MM.1S (cell line): ENCODE data around the gene GPC3.
A peak's percentile ranks its signal among the peaks of the same experiment; 100 is the strongest.

Experiments
- DNase-seq: peaks from one replicate; pipeline ENCODE4 v3.0.0-alpha.2; 2015
- H2AFZ ChIP-seq: fragments of 300-600 bp; sonication (generic); 2 replicates; pipeline ENCODE4 v1.6.0; 2016; ENCODE audit warnings: antibody characterized with exemption, low read length
- H3F3A ChIP-seq: fragments of 300-600 bp; sonication (generic); 2 replicates; pipeline ENCODE4 v1.6.1; 2016; ENCODE audit warnings: mild to moderate bottlenecking, antibody characterized with exemption, low read length, moderate library complexity, mixed read lengths; ENCODE audit not compliant: insufficient read depth
- H3K27ac ChIP-seq: fragments of 300-600 bp; sonication (generic); 2 replicates; pipeline ENCODE4 v1.5.1; 2016; ENCODE audit warnings: mild to moderate bottlenecking, low read length
- H3K27me3 ChIP-seq: fragments of 300-600 bp; sonication (generic); replicated peaks from 2 replicates; pipeline ENCODE4 v1.6.0; 2016; ENCODE audit warnings: low read length; ENCODE audit not compliant: insufficient read depth
- H3K36me3 ChIP-seq: fragments of 300-600 bp; sonication (generic); replicated peaks from 2 replicates; pipeline ENCODE4 v1.6.1; 2016; ENCODE audit warnings: mild to moderate bottlenecking, low read length, mixed read lengths; ENCODE audit not compliant: insufficient read depth
- H3K4me1 ChIP-seq: fragments of 300-600 bp; sonication (generic); 2 replicates; pipeline ENCODE4 v1.6.1; 2016; ENCODE audit warnings: low read length, mixed read lengths
- H3K4me2 ChIP-seq: fragments of 300-600 bp; sonication (generic); 2 replicates; pipeline ENCODE4 v1.6.0; 2016; ENCODE audit warnings: low read depth, low read length
- H3K4me3 ChIP-seq: fragments of 300-600 bp; sonication (generic); 2 replicates; pipeline ENCODE4 v1.5.1; 2016; ENCODE audit warnings: low read length, mixed read lengths
- H3K79me2 ChIP-seq: fragments of 300-600 bp; sonication (generic); 2 replicates; pipeline ENCODE4 v1.6.1; 2016; ENCODE audit warnings: mixed run types, low read length, mixed read lengths
- H3K9ac ChIP-seq: fragments of 300-600 bp; sonication (generic); 2 replicates; pipeline ENCODE4 v1.6.1; 2016; ENCODE audit warnings: low read length, mixed read lengths
- H3K9me2 ChIP-seq: fragments of 300-600 bp; sonication (generic); replicated peaks from 2 replicates; pipeline ENCODE4 v1.6.1; 2016; ENCODE audit warnings: mild to moderate bottlenecking, low read length, mixed read lengths; ENCODE audit not compliant: insufficient read depth
- H3K9me3 ChIP-seq: fragments of 300-600 bp; sonication (generic); replicated peaks from 2 replicates; pipeline ENCODE4 v1.6.1; 2016; ENCODE audit warnings: mild to moderate bottlenecking, low read length, mixed read lengths; ENCODE audit not compliant: insufficient read depth
- H4K20me1 ChIP-seq: fragments of 300-600 bp; sonication (generic); 2 replicates; pipeline ENCODE4 v1.6.1; 2016; ENCODE audit warnings: mild to moderate bottlenecking, low read length, moderate library complexity, mixed read lengths; ENCODE audit not compliant: insufficient read depth
- CTCF ChIP-seq: fragments of 300-600 bp; sonication (generic); IDR thresholded peaks from 2 replicates; pipeline ENCODE4 v1.5.1; 2016; ENCODE audit warnings: antibody characterized with exemption, low read length, mixed read lengths
- EZH2 ChIP-seq: fragments of 300-600 bp; sonication (generic); optimal IDR thresholded peaks from 2 replicates; pipeline ENCODE3; 2017; ENCODE audit warnings: low read depth, mild to moderate bottlenecking, antibody characterized with exemption, low read length, mixed read lengths
- EZH2phosphoT487 ChIP-seq: fragments of 300-600 bp; sonication (generic); IDR thresholded peaks from 2 replicates; pipeline ENCODE4 v1.6.1; 2018; ENCODE audit warnings: antibody characterized with exemption, low read length

Gene GPC3

GRCh38 chrX:133924548-133924947 lies 60.8 kb downstream of the GPC3 start:
- no peak for TF ChIP-seq CTCF
- no peak for TF ChIP-seq EZH2
- no peak for TF ChIP-seq EZH2phosphoT487
- H3K79me2 ChIP-seq = no peaks in the 10 kb centered on the region
- H3K27ac ChIP-seq = no peak overlapping the region
- no peak for DNase-seq
- H3K4me2 ChIP-seq = no peak overlapping the region
- H3K4me1 ChIP-seq = peaks cover 11% of the 10 kb centered on the region
- no peaks in the 10 kb centered on the region for H3K27me3 ChIP-seq
- H4K20me1 ChIP-seq = no peaks in the 10 kb centered on the region
- H3K9me3 ChIP-seq = no peaks in the 10 kb centered on the region
- no peaks in the 10 kb centered on the region for H3K36me3 ChIP-seq
- H2AFZ ChIP-seq = no peak overlapping the region
- no peak overlapping the region for H3K4me3 ChIP-seq
- H3K9ac ChIP-seq = no peak overlapping the region
- H3F3A ChIP-seq = no peaks in the 10 kb centered on the region
- H3K9me2 ChIP-seq = no peaks in the 10 kb centered on the region

- Histone ChIP-seq H3K79me2 (no peaks in the 10 kb centered on the region), H3K27ac (no peak overlapping the region), H4K20me1 (no peaks in the 10 kb centered on the region), H2AFZ (no peak overlapping the region), H3K4me3 (no peak overlapping the region), H3K9me2 (no peaks in the 10 kb centered on the region), H3K9ac (no peak overlapping the region), H3K4me2 (no peak overlapping the region), H3F3A (no peaks in the 10 kb centered on the region), H3K27me3 (no peaks in the 10 kb centered on the region), H3K4me1 (peaks cover 11% of the 10 kb centered on the region), H3K9me3 (no peaks in the 10 kb centered on the region), H3K36me3 (no peaks in the 10 kb centered on the region)
- no peak for DNase-seq
- TF ChIP-seq CTCF (no peak), EZH2 (no peak), EZH2phosphoT487 (no peak)
Observed at GRCh38 chrX:133923548-133923947, 61.8 kb downstream of the GPC3 start.

- H3K36me3 ChIP-seq = no peaks in the 10 kb centered on the region
- H3K27ac ChIP-seq = no peak overlapping the region
- TF ChIP-seq EZH2phosphoT487 (no peak), CTCF (no peak), EZH2 (no peak)
- DNase-seq = peak; percentile 31
- no peaks in the 10 kb centered on the region for H3K9me3 ChIP-seq
- H2AFZ ChIP-seq = peak overlapping the region; percentile 58; the same call in 1 of the 2 replicates
- H3K4me1 ChIP-seq = peaks cover 11% of the 10 kb centered on the region
- H3K4me2 ChIP-seq = peak overlapping the region; percentile 50; the same call in 1 of the 2 replicates
- no peak overlapping the region for H3K9ac ChIP-seq
- no peaks in the 10 kb centered on the region for H3K79me2 ChIP-seq
- H3K4me3 ChIP-seq = no peak overlapping the region
- no peaks in the 10 kb centered on the region for H4K20me1 ChIP-seq
- H3K27me3 ChIP-seq = no peaks in the 10 kb centered on the region
- no peaks in the 10 kb centered on the region for H3F3A ChIP-seq
- H3K9me2 ChIP-seq = no peaks in the 10 kb centered on the region
Observed at GRCh38 chrX:133923113-133923512, 62.3 kb downstream of the GPC3 start.
